NCI-H2081 treated with DMSO at 0.1 percent for 48 hours (cell line): Measurements from ENCODE around the gene HSD11B1.
A peak's percentile ranks its signal among the peaks of the same experiment; 100 is the strongest.

ENCODE experiments used
- DNase-seq: peaks from one replicate; lab custom pipeline; 2025; lab: John Stamatoyannopoulos, UW

Gene HSD11B1

GRCh38 chr1:209728466-209728865, 23.8 kb downstream of the HSD11B1 start:
- no peak for DNase-seq

GRCh38 chr1:209729436-209729835, 24.8 kb downstream of the HSD11B1 start:
- no peak for DNase-seq

- no peak for DNase-seq
Observed at GRCh38 chr1:209732725-209733124, 28.1 kb downstream of the HSD11B1 start.

GRCh38 chr1:209733409-209734192, 29.0 kb downstream of the HSD11B1 start:
- DNase-seq, result no peak

GRCh38 chr1:209736490-209737117, 32.0 kb downstream of the HSD11B1 start:
- no peak for DNase-seq

- no peak for DNase-seq
Observed at GRCh38 chr1:209737118-209737505, 32.5 kb downstream of the HSD11B1 start.

- DNase-seq, result no peak
Observed at GRCh38 chr1:209738270-209738669, 33.6 kb downstream of the HSD11B1 start.

GRCh38 chr1:209741193-209741592, 36.5 kb downstream of the HSD11B1 start:
- DNase-seq, result no peak

- no peak for DNase-seq
Observed at GRCh38 chr1:209741889-209742288, 37.2 kb downstream of the HSD11B1 start.

GRCh38 chr1:209742409-209743144, 37.9 kb downstream of the HSD11B1 start:
- DNase-seq, result no peak

- DNase-seq, result no peak
Observed at GRCh38 chr1:209743145-209743482, 38.5 kb downstream of the HSD11B1 start.

- no peak for DNase-seq
Observed at GRCh38 chr1:209746451-209747165, 42.0 kb downstream of the HSD11B1 start.

- DNase-seq, result peak; percentile 21
Observed at GRCh38 chr1:209747580-209748262, 43.1 kb downstream of the HSD11B1 start.

- no peak for DNase-seq
Observed at GRCh38 chr1:209748620-209749019, 44.0 kb downstream of the HSD11B1 start.

- DNase-seq, result no peak
Observed at GRCh38 chr1:209749205-209749604, 44.6 kb downstream of the HSD11B1 start.

GRCh38 chr1:209749670-209750323, 45.2 kb downstream of the HSD11B1 start:
- no peak for DNase-seq

GRCh38 chr1:209751627-209752231, 47.1 kb downstream of the HSD11B1 start:
- DNase-seq, result no peak

- no peak for DNase-seq
Observed at GRCh38 chr1:209752890-209753289, 48.2 kb downstream of the HSD11B1 start.

GRCh38 chr1:209755256-209755655, 50.6 kb downstream of the HSD11B1 start:
- no peak for DNase-seq

- no peak for DNase-seq
Observed at GRCh38 chr1:209755926-209756614, 51.4 kb downstream of the HSD11B1 start, which contains the start of gene TRAF3IP3. Gene TRAF3IP3, plus strand, starts transcription at chr1:209756053. Its CDS starts 3,987 bp downstream, at chr1:209760040.
